ENCODE measurements around the gene HMX2. TPM values are rescaled to one million over a fixed set of nuclear protein-coding genes. Genes with fewer than 3 reads are reported as not detected.

The HMX2 gene
- total RNA-seq, 1 donor from 2014 or later: not detected

GRCh38 chr10:123136221-123136805 is 11.6 kb upstream of the HMX2 start:
- no peak overlapping the region for H3K4me3 ChIP-seq (ENCODE audit: low read depth, low read length)
- no peak for FAIRE-seq

DNA sequence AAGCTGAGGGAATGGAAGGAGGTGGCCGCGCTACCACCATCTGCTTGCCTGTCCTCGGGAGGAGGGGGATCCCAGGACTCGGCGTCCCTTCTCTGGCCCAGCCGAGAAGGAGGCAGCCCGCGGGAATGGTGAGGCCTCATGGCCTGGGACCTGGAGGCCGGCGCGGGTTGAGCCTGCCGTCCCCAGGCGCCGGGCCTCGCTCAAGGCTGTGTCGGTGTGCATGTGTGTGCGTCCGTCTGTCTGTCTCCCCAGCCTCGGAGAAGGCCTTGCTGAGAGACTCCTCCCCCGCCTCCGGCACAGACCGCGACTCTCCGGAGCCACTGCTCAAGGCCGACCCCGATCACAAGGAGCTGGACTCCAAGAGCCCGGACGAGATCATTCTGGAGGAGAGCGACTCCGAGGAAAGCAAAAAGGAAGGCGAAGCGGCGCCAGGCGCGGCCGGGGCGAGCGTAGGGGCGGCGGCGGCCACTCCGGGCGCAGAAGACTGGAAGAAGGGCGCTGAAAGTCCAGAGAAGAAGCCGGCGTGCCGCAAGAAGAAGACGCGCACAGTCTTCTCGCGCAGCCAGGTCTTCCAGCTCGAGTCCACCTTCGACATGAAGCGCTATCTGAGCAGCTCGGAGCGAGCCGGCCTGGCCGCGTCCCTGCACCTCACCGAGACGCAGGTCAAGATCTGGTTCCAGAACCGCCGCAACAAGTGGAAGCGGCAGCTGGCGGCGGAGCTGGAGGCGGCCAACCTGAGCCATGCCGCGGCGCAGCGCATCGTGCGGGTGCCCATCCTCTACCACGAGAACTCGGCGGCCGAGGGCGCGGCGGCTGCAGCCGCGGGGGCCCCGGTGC is 10.9 kb upstream of the HMX2 start:
- Histone ChIP-seq H3K4me3 (ENCODE audit: low read depth, low read length) (no peak overlapping the region), H3K27me3 (ENCODE audit: control insufficient read depth, insufficient read depth, low read length) (peaks cover 88% of the 10 kb centered on the region), H3K36me3 (ENCODE audit: control insufficient read depth, insufficient read depth, low read length) (no peaks in the 10 kb centered on the region)
- no peak for TF ChIP-seq CTCF (IDR thresholded peaks at IDR 0.05; ENCODE audit: insufficient read depth, low read length, severe bottlenecking)
- DNase-seq (ENCODE audit: low read depth) (no peak), FAIRE-seq (no peak)

More at GRCh38 chr10:123136221-123136805, 11.6 kb upstream of the HMX2 start:
- no peak for TF ChIP-seq CTCF (IDR thresholded peaks at IDR 0.05; ENCODE audit: insufficient read depth, low read length, severe bottlenecking)
- no peaks in the 10 kb centered on the region for H3K36me3 ChIP-seq (ENCODE audit: control insufficient read depth, insufficient read depth, low read length)
- no peak for DNase-seq (ENCODE audit: low read depth)
- peaks cover 85% of the 10 kb centered on the region for H3K27me3 ChIP-seq (ENCODE audit: control insufficient read depth, insufficient read depth, low read length)

DNA sequence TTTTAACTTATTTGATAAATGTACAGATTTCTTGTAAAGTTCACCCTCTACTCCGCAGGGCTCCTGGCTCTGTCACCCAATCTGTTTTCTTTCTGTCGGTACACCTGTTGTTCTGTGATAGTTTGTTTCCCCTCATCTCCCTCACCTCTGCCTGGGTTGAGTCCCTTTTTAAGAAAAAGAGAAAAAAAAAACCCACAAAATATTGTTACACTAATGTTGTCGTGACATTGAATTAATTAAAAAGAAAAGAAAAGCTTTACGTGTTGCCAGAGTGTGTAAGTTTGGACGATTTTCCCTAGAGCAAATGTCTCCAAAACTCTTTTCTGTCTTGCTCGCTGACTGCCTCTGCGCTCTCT is 8.8 kb upstream of the HMX2 start:
- no peak for DNase-seq (ENCODE audit: low read depth)
- Histone ChIP-seq H3K4me3 (ENCODE audit: low read depth, low read length) (no peak overlapping the region), H3K36me3 (ENCODE audit: control insufficient read depth, insufficient read depth, low read length) (no peaks in the 10 kb centered on the region), H3K27me3 (ENCODE audit: control insufficient read depth, insufficient read depth, low read length) (peaks cover 88% of the 10 kb centered on the region)
- TF ChIP-seq CTCF (IDR thresholded peaks at IDR 0.05; ENCODE audit: insufficient read depth, low read length, severe bottlenecking): no peak
- FAIRE-seq: no peak

DNA sequence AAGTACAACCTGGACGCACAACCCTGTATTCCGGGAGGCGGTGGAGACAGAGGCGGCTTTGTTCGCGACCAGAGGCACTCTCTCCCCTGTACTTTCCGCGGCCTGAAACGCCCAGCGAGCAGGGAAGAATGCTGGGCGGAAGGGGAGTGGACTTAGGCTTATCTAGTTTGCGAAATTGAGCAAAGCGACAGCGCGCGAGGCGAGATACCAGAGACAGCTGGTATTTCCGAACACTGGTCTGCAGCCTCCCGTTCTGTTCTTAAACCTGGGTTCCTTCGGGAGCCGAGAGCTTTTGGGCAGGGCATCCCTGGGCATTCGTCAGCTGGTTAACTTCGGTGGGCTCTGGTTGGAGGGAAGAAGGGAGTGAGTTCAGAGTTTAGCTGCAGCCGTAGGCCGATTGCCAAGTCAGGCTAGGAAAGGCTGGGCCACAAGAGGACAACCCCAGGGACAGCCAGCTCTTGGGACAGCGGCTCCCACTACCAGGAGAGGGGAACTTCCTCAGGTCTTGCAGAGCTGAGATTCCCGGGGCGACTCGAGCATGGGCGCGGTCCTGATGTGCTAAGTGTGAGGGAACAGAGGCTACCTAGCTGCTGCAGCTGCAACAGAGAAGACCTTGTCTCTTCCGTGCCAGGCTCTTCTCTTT is 8.3 kb upstream of the HMX2 start:
- Histone ChIP-seq H3K36me3 (ENCODE audit: control insufficient read depth, insufficient read depth, low read length) (no peaks in the 10 kb centered on the region), H3K4me3 (ENCODE audit: low read depth, low read length) (no peak overlapping the region), H3K27me3 (ENCODE audit: control insufficient read depth, insufficient read depth, low read length) (peaks cover 87% of the 10 kb centered on the region)
- FAIRE-seq (no peak), DNase-seq (ENCODE audit: low read depth) (no peak)
- TF ChIP-seq CTCF (IDR thresholded peaks at IDR 0.05; ENCODE audit: insufficient read depth, low read length, severe bottlenecking): no peak

- Histone ChIP-seq H3K27me3 (ENCODE audit: control insufficient read depth, insufficient read depth, low read length) (peaks cover 87% of the 10 kb centered on the region), H3K4me3 (ENCODE audit: low read depth, low read length) (no peak overlapping the region), H3K36me3 (ENCODE audit: control insufficient read depth, insufficient read depth, low read length) (no peaks in the 10 kb centered on the region)
- DNase-seq (ENCODE audit: low read depth): no peak
- no peak for FAIRE-seq
- TF ChIP-seq CTCF (IDR thresholded peaks at IDR 0.05; ENCODE audit: insufficient read depth, low read length, severe bottlenecking): peak; percentile 29
These were observed 7.6 kb upstream of the HMX2 start for GRCh38 chr10:123140164-123140982.

Data from bronchial epithelial cell (primary cell).